Activated T-cell treated with anti-CD3 and anti-CD28 coated beads, Interleukin-2, amount 50 U/mL, for 4 hours (primary cell): Measurements from ENCODE around the gene ID4. TPM values are rescaled to one million over a fixed set of nuclear protein-coding genes. Genes with fewer than 3 reads are reported as not detected.
A peak's percentile ranks its signal among the peaks of the same experiment; 100 is the strongest.

Experiments used
- ATAC-seq, 2 donors: fragments of 200-7000 bp; cut with Tn5 transposase; one replicate each; pipeline ENCODE4 v1.10.0; 2021
- DNase-seq: peaks from one replicate; pipeline ENCODE4 v3.0.0-alpha.2; 2020
- H3K27me3 Mint-ChIP-seq: one replicate; pipeline ENCODE4 v1.8.0; 2021; ENCODE audit warnings: low read depth, mixed read lengths
- H3K36me3 Mint-ChIP-seq: one replicate; pipeline ENCODE4 v1.8.0; 2022; ENCODE audit warnings: mixed read lengths; ENCODE audit not compliant: insufficient read depth
- H3K4me1 Mint-ChIP-seq: one replicate; pipeline ENCODE4 v1.8.0; 2021; ENCODE audit warnings: low read depth, mixed read lengths
- H3K4me3 Mint-ChIP-seq: one replicate; pipeline ENCODE4 v1.8.0; 2021; ENCODE audit warnings: mild to moderate bottlenecking, moderate library complexity, mixed read lengths
- H3K9me3 Mint-ChIP-seq: one replicate; pipeline ENCODE4 v1.8.0; 2021; ENCODE audit warnings: mixed read lengths
- total RNA-seq, 3 donors: library from RNA; stranded (reverse); gene quantifications; one replicate each; pipeline ENCODE4 v1.2.1, GENCODE V29; 2021

Gene ID4
- total RNA-seq, 3 donors from 2014 or later = 0.08 TPM; not detected in 2

DNA sequence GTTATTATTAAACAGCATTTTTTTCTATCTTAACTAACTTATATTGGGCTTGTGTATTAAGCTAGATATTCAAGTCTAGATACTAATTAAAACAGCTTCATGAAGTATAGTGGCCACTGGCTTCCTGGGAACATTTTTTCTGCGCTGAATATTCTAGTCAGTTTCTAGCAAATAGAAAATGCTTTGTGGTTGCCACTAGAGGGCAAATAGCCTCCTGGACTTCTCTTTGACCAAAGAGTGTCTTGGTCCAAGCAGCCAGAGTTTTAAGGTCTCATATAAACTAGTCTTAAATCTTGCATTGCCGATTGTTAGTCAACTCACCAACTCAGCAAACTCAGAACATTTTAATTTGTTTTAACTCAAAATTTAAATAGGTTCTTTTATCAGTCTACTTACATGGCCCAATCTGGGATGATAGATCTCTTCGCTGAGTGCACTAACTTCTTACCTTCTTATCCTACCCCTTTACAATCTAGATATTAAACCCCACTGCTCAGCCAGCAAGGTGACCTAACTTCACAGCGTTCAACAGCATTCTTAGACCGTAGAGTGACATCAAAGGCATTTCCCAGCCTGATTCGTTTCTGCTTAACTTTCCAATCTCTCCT, 24.6 kb upstream of the ID4 start:
- no peak for ATAC-seq
- Mint-ChIP-seq H3K4me3 (no peak overlapping the region), H3K4me1 (no peaks in the 10 kb centered on the region), H3K27me3 (no peaks in the 10 kb centered on the region), H3K36me3 (no peaks in the 10 kb centered on the region), H3K9me3 (peaks cover 10% of the 10 kb centered on the region)
- DNase-seq = no peak

GRCh38 chr6:19818805-19819204, 18.4 kb upstream of the ID4 start:
- H3K27me3 Mint-ChIP-seq = no peaks in the 10 kb centered on the region
- ATAC-seq = no peak

GRCh38 chr6:19824058-19824807, 12.9 kb upstream of the ID4 start:
- Mint-ChIP-seq H3K4me1 (no peaks in the 10 kb centered on the region), H3K9me3 (peaks cover 8% of the 10 kb centered on the region), H3K36me3 (no peaks in the 10 kb centered on the region), H3K4me3 (no peak overlapping the region), H3K27me3 (peaks cover 2% of the 10 kb centered on the region)
- ATAC-seq (no peak), DNase-seq (no peak)

More at GRCh38 chr6:19818805-19819204, 18.4 kb upstream of the ID4 start:
- no peak for DNase-seq
- H3K4me3 Mint-ChIP-seq = no peak overlapping the region
- H3K4me1 Mint-ChIP-seq = no peaks in the 10 kb centered on the region
- no peaks in the 10 kb centered on the region for H3K36me3 Mint-ChIP-seq
- peaks cover 8% of the 10 kb centered on the region for H3K9me3 Mint-ChIP-seq

DNA sequence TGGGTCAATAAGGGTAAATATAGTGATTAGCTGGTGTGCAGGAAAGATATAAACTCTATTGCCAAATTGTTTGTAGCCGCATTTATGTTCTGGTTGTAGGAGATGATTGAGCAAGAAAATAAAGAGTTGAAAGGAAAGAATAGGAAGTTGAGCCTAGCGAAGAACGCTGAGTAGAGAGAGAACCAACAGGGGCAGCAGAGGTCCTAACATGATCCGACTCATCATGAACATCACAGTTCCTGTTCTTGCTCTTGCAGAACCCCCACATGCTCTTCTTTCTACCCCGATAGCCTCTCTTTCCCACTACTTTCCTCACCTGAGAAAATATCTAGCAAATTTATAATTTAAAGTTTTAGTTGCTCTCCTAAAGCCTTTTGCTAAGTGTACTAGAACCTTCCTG, 9.9 kb upstream of the ID4 start:
- Mint-ChIP-seq H3K27me3 (peaks cover 4% of the 10 kb centered on the region), H3K4me1 (no peaks in the 10 kb centered on the region), H3K4me3 (no peak overlapping the region), H3K9me3 (peaks cover 8% of the 10 kb centered on the region), H3K36me3 (no peaks in the 10 kb centered on the region)
- ATAC-seq (no peak), DNase-seq (no peak)

DNA sequence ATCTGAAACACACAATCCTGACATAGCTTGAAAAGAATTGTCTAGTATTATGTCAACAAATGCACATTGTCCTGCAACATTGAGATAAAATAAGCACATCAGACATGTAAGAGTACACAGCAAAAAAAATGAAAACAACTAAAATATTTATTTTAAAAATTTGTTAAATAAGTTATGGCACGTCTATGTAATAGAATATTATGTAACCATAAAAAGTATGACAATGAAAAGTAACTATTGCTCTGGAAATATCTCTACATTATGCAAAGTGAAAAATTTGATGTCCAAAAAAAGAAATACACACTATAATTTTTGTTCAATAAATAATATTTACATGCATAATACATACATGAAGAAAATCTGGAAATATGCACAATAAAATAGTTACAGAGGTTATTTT, 9.3 kb upstream of the ID4 start:
- H3K4me1 Mint-ChIP-seq = no peaks in the 10 kb centered on the region
- no peaks in the 10 kb centered on the region for H3K36me3 Mint-ChIP-seq
- peaks cover 9% of the 10 kb centered on the region for H3K27me3 Mint-ChIP-seq
- DNase-seq (no peak), ATAC-seq (no peak)
- H3K9me3 Mint-ChIP-seq = peaks cover 8% of the 10 kb centered on the region
- H3K4me3 Mint-ChIP-seq = no peak overlapping the region

DNA sequence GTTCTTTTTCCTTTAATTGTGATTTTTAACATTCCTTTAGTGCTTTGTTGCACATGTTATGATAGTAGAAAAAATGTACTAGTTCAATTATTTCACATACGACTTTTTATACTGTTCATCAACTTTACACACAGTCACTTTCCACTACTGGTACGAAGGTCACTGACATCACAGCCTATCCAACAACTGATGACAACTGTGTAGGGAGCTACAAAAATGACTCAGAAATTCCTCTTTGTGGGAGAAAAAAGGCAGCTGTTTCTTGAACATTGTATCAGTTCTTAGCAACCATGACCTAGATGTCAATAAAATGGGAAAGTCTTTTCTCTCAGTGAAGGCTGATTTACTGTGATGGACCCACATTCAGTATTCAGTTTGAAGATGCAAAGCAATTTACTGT, 7.0 kb upstream of the ID4 start:
- Mint-ChIP-seq H3K36me3 (no peaks in the 10 kb centered on the region), H3K4me1 (no peaks in the 10 kb centered on the region), H3K4me3 (no peak overlapping the region), H3K9me3 (peaks cover 8% of the 10 kb centered on the region), H3K27me3 (peaks cover 19% of the 10 kb centered on the region)
- ATAC-seq = no peak
- DNase-seq = no peak

- DNase-seq (no peak), ATAC-seq (no peak)
- peaks cover 5% of the 10 kb centered on the region for H3K9me3 Mint-ChIP-seq
- H3K4me1 Mint-ChIP-seq = no peaks in the 10 kb centered on the region
- H3K4me3 Mint-ChIP-seq = no peak overlapping the region
- peaks cover 26% of the 10 kb centered on the region for H3K27me3 Mint-ChIP-seq
- H3K36me3 Mint-ChIP-seq = no peaks in the 10 kb centered on the region
Measured at GRCh38 chr6:19831358-19831757, 5.8 kb upstream of the ID4 start.

GRCh38 chr6:19833947-19834346, 3.2 kb upstream of the ID4 start:
- H3K4me3 Mint-ChIP-seq = no peak overlapping the region
- peaks cover 2% of the 10 kb centered on the region for H3K4me1 Mint-ChIP-seq
- H3K27me3 Mint-ChIP-seq = peaks cover 37% of the 10 kb centered on the region
- DNase-seq (no peak), ATAC-seq (no peak)
- H3K9me3 Mint-ChIP-seq = peaks cover 3% of the 10 kb centered on the region
- H3K36me3 Mint-ChIP-seq = no peaks in the 10 kb centered on the region

DNA sequence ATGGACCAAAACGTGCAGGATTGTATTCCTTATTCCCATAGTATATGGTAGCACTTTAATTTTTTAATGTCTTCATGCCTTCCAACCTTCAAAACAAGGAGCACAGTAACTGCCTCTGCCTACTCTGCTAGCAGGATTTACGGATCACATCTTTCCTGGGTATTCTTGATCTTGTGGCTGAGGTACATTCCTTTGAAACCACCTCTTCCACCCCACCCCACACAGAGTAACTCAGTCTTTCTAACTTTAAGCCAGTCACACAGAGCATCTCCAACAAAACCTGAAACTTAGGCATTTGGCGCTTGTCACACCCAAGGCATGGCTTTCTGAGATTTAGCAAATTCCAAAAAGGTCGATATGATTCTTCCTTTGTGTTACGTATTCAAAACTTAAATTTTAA, 2.3 kb upstream of the ID4 start:
- DNase-seq (no peak), ATAC-seq (no peak)
- Mint-ChIP-seq H3K27me3 (peaks cover 43% of the 10 kb centered on the region), H3K9me3 (no peaks in the 10 kb centered on the region), H3K36me3 (no peaks in the 10 kb centered on the region), H3K4me3 (no peak overlapping the region), H3K4me1 (peaks cover 6% of the 10 kb centered on the region)

DNA sequence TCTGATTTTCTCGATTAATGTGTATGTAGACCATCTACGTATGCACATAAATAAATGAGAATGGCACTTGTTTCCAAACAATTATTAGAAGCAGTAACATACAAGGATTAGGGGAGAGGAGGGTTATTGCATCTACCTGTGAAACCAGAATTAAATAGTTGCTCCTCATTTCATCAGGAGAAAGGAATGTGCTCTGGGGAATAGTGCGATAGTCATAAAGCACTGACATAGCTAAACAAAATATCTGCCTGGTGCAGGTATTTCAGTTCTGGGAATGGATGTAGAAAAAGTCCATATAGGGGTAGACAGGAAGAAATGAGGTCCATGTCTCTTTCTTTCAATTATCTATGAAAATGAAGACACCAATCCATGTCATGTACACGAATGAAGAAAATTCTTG, 1.6 kb upstream of the ID4 start:
- H3K9me3 Mint-ChIP-seq = no peaks in the 10 kb centered on the region
- H3K4me1 Mint-ChIP-seq = peaks cover 6% of the 10 kb centered on the region
- no peaks in the 10 kb centered on the region for H3K36me3 Mint-ChIP-seq
- peaks cover 50% of the 10 kb centered on the region for H3K27me3 Mint-ChIP-seq
- H3K4me3 Mint-ChIP-seq = no peak overlapping the region
- no peak for DNase-seq
- no peak for ATAC-seq

- peak in 1 of 2 donors; percentile 41 for ATAC-seq
- Mint-ChIP-seq H3K27me3 (peaks cover 44% of the 10 kb centered on the region), H3K4me1 (peaks cover 6% of the 10 kb centered on the region), H3K36me3 (no peaks in the 10 kb centered on the region), H3K9me3 (no peaks in the 10 kb centered on the region), H3K4me3 (no peak overlapping the region)
- no peak for DNase-seq
Measured at GRCh38 chr6:19837511-19838441, 606 bp downstream of the ID4 start.

- H3K27me3 Mint-ChIP-seq = peaks cover 43% of the 10 kb centered on the region
- H3K4me3 Mint-ChIP-seq = no peak overlapping the region
Measured at GRCh38 chr6:19838442-19839236, 1.5 kb downstream of the ID4 start.

DNA sequence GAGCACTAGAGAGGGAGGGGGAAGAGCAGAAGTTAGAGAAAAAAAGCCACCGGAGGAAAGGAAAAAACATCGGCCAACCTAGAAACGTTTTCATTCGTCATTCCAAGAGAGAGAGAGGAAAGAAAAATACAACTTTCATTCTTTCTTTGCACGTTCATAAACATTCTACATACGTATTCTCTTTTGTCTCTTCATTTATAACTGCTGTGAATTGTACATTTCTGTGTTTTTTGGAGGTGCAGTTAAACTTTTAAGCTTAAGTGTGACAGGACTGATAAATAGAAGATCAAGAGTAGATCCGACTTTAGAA, 2.0 kb downstream of the ID4 start:
- Mint-ChIP-seq H3K36me3 (no peaks in the 10 kb centered on the region), H3K4me1 (peaks cover 6% of the 10 kb centered on the region), H3K9me3 (no peaks in the 10 kb centered on the region), H3K4me3 (no peak overlapping the region), H3K27me3 (peaks cover 43% of the 10 kb centered on the region)
- DNase-seq (no peak), ATAC-seq (no peak)

More at GRCh38 chr6:19838442-19839236, 1.5 kb downstream of the ID4 start:
- no peaks in the 10 kb centered on the region for H3K36me3 Mint-ChIP-seq
- peak in 1 of 2 donors; percentile 29 for ATAC-seq
- DNase-seq = no peak
- H3K4me1 Mint-ChIP-seq = peaks cover 6% of the 10 kb centered on the region
- no peaks in the 10 kb centered on the region for H3K9me3 Mint-ChIP-seq

- H3K36me3 Mint-ChIP-seq = no peaks in the 10 kb centered on the region
- H3K4me3 Mint-ChIP-seq = no peak overlapping the region
- no peak for DNase-seq
- peaks cover 43% of the 10 kb centered on the region for H3K27me3 Mint-ChIP-seq
- H3K4me1 Mint-ChIP-seq = peaks cover 6% of the 10 kb centered on the region
- no peak for ATAC-seq
- no peaks in the 10 kb centered on the region for H3K9me3 Mint-ChIP-seq
Measured at GRCh38 chr6:19839788-19840187, 2.6 kb downstream of the ID4 start.
